ENCODE results near the gene POMT2.
A peak's percentile ranks its signal among the peaks of the same experiment; 100 is the strongest.

Gene POMT2

DNA sequence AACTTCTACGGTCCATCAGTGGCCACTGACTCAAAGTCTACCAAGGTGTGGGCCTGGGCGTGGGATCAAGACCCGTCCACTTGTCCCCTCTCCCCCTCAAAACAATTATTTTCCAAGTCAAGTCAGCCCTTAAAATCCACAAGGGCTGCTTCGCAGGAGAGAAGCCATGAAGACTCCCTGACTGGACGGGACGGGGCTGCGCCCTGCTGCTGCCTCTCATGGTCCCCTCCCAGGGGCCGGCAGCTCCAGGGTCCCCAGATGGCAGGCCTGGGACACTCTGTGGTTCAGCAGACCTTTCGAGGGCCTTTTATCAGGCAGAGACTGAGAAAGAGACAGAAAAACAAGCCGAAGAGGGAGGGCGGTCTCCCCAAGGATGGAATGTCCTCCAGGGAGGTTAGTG is 60.5 kb downstream of the POMT2 start:
- Histone ChIP-seq H3K27ac (ENCODE audit: poor library complexity, severe bottlenecking) (no peak overlapping the region), H3K9me3 (ENCODE audit: severe bottlenecking) (no peaks in the 10 kb centered on the region), H3K36me3 (ENCODE audit: low read depth) (no peaks in the 10 kb centered on the region), H3K27me3 (ENCODE audit: insufficient read depth, poor library complexity, severe bottlenecking) (no peaks in the 10 kb centered on the region), H3K4me1 (ENCODE audit: insufficient read depth, poor library complexity, severe bottlenecking) (no peaks in the 10 kb centered on the region), H3K4me3 (ENCODE audit: severe bottlenecking) (no peak overlapping the region)
- TF ChIP-seq, protein P1, sequence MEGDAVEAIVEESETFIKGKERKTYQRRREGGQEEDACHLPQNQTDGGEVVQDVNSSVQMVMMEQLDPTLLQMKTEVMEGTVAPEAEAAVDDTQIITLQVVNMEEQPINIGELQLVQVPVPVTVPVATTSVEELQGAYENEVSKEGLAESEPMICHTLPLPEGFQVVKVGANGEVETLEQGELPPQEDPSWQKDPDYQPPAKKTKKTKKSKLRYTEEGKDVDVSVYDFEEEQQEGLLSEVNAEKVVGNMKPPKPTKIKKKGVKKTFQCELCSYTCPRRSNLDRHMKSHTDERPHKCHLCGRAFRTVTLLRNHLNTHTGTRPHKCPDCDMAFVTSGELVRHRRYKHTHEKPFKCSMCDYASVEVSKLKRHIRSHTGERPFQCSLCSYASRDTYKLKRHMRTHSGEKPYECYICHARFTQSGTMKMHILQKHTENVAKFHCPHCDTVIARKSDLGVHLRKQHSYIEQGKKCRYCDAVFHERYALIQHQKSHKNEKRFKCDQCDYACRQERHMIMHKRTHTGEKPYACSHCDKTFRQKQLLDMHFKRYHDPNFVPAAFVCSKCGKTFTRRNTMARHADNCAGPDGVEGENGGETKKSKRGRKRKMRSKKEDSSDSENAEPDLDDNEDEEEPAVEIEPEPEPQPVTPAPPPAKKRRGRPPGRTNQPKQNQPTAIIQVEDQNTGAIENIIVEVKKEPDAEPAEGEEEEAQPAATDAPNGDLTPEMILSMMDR (IDR thresholded peaks at IDR 0.05; ENCODE audit: poor library complexity, severe bottlenecking) = no peak
- no peak for ATAC-seq (ENCODE audit: low read depth)
- DNase-seq (ENCODE audit: low spot score) = no peak

DNA sequence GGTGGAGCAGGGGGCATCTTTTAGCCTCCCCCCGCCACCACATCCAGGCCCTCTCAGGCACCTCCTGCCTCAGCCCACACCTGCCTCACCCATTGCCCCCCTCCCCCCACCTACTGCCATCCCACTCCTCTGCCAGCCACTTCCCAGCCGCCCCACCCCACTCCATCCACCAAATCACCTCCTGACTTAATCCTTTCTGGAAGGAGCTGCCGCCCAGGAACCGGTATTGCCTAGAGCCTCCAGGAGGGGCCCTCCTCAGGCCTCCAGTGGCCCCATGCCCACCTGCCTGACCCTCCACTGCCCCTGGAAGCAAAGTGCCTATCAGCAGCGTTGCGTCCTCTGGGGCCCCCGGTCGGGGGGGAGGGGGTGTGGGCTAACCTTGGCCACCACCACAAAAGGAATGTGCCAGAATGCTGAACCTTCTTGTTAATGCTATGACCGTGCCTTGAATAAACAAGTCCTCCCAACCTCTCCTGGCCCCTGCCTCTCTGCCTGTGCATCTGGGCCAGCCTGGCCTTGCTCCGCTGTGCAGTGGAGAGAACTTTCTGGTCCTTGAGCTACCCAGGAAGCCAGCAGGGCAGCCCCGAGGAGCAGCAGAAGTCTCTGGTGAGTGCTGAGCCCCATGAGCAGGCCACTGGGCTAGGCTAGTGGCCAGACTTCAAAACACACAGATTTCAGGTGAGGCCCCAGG is 61.5 kb downstream of the POMT2 start:
- DNase-seq (ENCODE audit: low spot score) (no peak), ATAC-seq (ENCODE audit: low read depth) (peak; percentile 14; the same call in 1 of the 3 replicates)
- Histone ChIP-seq H3K9me3 (ENCODE audit: severe bottlenecking) (no peaks in the 10 kb centered on the region), H3K36me3 (ENCODE audit: low read depth) (no peaks in the 10 kb centered on the region), H3K4me3 (ENCODE audit: severe bottlenecking) (no peak overlapping the region), H3K4me1 (ENCODE audit: insufficient read depth, poor library complexity, severe bottlenecking) (no peaks in the 10 kb centered on the region), H3K27me3 (ENCODE audit: insufficient read depth, poor library complexity, severe bottlenecking) (no peaks in the 10 kb centered on the region), H3K27ac (ENCODE audit: poor library complexity, severe bottlenecking) (no peak overlapping the region)
- TF ChIP-seq, protein P1 (IDR thresholded peaks at IDR 0.05; ENCODE audit: poor library complexity, severe bottlenecking) = no peak

DNA sequence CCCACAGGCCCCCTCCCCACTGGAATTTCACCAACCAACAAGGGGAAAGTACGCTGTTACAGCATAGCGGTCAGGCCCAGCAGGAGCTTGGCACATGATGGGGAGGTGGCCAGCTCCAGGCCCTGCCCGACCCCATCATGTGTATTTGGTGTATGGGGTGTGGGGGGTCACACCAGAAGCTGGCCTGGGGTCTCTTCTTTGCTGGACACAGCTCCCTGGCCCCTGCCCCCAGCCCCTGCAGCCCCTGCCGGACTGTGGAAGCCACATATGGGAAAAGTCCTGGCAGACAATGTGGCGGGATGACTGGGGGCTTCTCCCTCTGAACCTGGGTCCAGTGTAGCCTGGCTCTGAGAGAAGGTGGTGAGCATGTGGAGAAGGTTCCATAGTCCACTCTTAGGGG is 62.1 kb downstream of the POMT2 start:
- no peaks in the 10 kb centered on the region for H3K36me3 ChIP-seq (ENCODE audit: low read depth)
- no peaks in the 10 kb centered on the region for H3K4me1 ChIP-seq (ENCODE audit: insufficient read depth, poor library complexity, severe bottlenecking)
- TF ChIP-seq, protein P1 (IDR thresholded peaks at IDR 0.05; ENCODE audit: poor library complexity, severe bottlenecking) = no peak
- H3K27me3 ChIP-seq (ENCODE audit: insufficient read depth, poor library complexity, severe bottlenecking) = no peaks in the 10 kb centered on the region
- H3K27ac ChIP-seq (ENCODE audit: poor library complexity, severe bottlenecking) = no peak overlapping the region
- H3K9me3 ChIP-seq (ENCODE audit: severe bottlenecking) = no peaks in the 10 kb centered on the region
- no peak for ATAC-seq (ENCODE audit: low read depth)
- no peak overlapping the region for H3K4me3 ChIP-seq (ENCODE audit: severe bottlenecking)
- DNase-seq (ENCODE audit: low spot score) = no peak

DNA sequence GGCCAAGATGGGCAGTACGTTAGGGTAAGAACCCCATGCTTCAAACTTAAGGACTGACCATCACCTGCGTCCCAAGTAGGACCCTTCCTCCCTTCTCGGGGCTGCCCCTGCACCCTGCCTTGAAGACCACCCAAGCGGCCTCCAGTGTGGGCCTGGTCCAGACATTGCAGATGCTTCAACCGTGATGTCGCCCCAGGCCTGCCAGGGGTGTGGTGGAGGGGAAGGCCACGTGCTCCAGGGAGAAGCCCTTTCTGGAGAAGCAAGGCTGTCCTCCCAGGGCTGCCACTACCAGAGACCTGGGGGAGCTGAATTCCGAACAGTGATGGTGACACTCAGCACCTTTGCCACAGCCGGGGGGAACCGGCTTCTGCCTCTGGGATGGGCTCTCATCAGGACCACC is 63.0 kb downstream of the POMT2 start:
- Histone ChIP-seq H3K4me3 (ENCODE audit: severe bottlenecking) (no peak overlapping the region), H3K4me1 (ENCODE audit: insufficient read depth, poor library complexity, severe bottlenecking) (no peaks in the 10 kb centered on the region), H3K36me3 (ENCODE audit: low read depth) (no peaks in the 10 kb centered on the region), H3K27ac (ENCODE audit: poor library complexity, severe bottlenecking) (no peak overlapping the region), H3K27me3 (ENCODE audit: insufficient read depth, poor library complexity, severe bottlenecking) (no peaks in the 10 kb centered on the region), H3K9me3 (ENCODE audit: severe bottlenecking) (no peaks in the 10 kb centered on the region)
- DNase-seq (ENCODE audit: low spot score) (no peak), ATAC-seq (ENCODE audit: low read depth) (no peak)
- TF ChIP-seq, protein P1 (IDR thresholded peaks at IDR 0.05; ENCODE audit: poor library complexity, severe bottlenecking) = no peak

DNA sequence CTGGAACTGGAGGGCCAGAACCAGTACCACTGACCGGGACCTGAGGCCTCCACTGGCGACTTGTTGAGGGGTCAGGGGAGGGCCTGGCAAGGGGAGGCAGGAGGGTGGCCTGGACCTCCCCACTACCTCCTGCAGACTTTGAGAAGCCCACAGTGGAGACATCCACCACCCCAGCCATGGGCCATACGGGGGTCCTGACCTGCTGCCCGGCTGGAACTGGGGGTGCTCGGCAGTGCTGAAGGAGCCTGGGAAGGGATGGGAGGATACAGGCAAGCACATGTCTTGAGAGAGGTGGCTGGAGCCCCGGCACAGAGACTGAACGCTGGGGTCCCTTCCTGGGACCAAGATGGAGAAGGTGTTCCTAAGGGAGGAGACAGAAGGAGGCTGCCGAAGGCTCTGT is 64.0 kb downstream of the POMT2 start:
- ATAC-seq (ENCODE audit: low read depth) (no peak), DNase-seq (ENCODE audit: low spot score) (no peak)
- Histone ChIP-seq H3K9me3 (ENCODE audit: severe bottlenecking) (no peaks in the 10 kb centered on the region), H3K27ac (ENCODE audit: poor library complexity, severe bottlenecking) (no peak overlapping the region), H3K27me3 (ENCODE audit: insufficient read depth, poor library complexity, severe bottlenecking) (no peaks in the 10 kb centered on the region), H3K36me3 (ENCODE audit: low read depth) (no peaks in the 10 kb centered on the region), H3K4me1 (ENCODE audit: insufficient read depth, poor library complexity, severe bottlenecking) (no peaks in the 10 kb centered on the region), H3K4me3 (ENCODE audit: severe bottlenecking) (no peak overlapping the region)
- TF ChIP-seq, protein P1 (IDR thresholded peaks at IDR 0.05; ENCODE audit: poor library complexity, severe bottlenecking) = no peak
